Thyroid gland (tissue), 4 donors: ENCODE measurements around the gene INVS.

ENCODE experiments used
- CTCF ChIP-seq, 6 experiments: fragments of 200-600 bp in 3 of 6; fragments of 450-650 bp in 3 of 6; sonication (generic) in 3 of 6; IDR thresholded peaks; one replicate each; pipeline ENCODE4 v1.5.1; 2016 to 2019; ENCODE audit warnings: antibody characterized with exemption in 6 of 6, mild to moderate bottlenecking in 2 of 6, inconsistent platforms in 1 of 6, moderate library complexity in 1 of 6
- POLR2A ChIP-seq, 2 donors: fragments of 450-650 bp; IDR thresholded peaks; one replicate each; pipeline ENCODE4 v1.6.1; 2017; ENCODE audit warnings: antibody characterized with exemption in 2 of 2, mild to moderate bottlenecking in 2 of 2, moderate library complexity in 1 of 2

- no peak for TF ChIP-seq CTCF (IDR thresholded peaks at IDR 0.05)
- TF ChIP-seq POLR2A (IDR thresholded peaks at IDR 0.05), result no peak
Observed at GRCh38 chr9:100315561-100315960, 216.5 kb downstream of the INVS start.
